GM19467 (cell line): ENCODE measurements around the gene MCC.

Source experiments
- ATAC-seq: cut with Tn5 transposase; IDR thresholded peaks from one replicate; pipeline ENCODE4 v1.9.1; 2021; ENCODE audit warnings: mild to moderate bottlenecking, moderate library complexity; ENCODE audit not compliant: unreplicated experiment

The MCC gene

DNA sequence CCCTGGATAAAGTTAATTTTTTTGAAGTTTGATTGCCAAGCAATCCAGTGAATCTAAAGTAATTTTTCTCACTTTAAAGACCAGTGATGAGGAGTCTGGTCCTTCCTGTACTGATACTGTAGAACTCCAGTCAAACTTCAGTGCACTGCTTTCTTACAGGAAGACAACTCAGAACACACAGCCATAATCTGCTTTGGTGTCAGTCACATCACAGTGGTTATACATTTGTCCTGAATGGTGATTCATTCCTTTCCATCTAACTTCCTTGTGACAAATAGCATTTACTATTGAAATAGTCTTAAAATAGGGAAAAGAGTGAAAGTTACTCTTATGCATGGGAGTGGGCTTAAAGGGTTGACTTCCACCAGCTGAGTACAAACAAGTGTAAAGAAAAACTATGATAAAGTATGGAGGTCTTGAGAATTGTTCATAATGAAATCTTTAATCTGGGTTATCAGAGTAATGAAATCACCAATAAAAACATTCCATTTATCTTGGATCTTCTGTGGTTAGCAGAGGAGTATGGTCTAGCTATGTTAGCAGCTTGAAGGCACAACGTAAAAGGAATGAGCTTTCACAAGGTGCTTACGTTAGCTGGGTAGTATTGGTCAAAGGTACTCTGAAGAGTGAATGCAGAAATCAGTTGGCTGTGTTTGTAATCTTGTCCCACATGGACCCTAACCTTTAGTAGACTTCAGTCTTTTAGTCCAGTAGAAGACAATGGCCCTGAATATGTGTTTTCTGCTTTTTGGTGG is 470.2 kb downstream of the MCC start:
- no peak for ATAC-seq

DNA sequence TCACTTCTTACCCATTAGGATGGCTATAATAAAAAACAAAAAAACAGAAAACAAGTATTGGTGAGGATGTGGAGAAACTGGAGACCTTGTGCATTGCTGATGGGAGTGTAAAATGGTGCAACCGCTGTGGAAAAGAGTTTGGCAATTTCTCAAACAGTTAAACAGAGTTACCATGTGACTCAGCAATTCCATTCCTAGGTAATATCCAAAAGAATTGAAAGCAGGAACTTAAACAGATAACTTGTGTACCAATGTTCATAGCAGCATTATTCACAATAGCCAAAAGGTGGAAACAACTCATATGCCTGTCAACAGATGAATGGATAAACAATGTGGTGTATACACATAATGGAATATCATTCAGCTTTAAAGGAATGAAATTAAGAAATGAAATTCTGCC is 482.8 kb downstream of the MCC start:
- ATAC-seq: no peak

DNA sequence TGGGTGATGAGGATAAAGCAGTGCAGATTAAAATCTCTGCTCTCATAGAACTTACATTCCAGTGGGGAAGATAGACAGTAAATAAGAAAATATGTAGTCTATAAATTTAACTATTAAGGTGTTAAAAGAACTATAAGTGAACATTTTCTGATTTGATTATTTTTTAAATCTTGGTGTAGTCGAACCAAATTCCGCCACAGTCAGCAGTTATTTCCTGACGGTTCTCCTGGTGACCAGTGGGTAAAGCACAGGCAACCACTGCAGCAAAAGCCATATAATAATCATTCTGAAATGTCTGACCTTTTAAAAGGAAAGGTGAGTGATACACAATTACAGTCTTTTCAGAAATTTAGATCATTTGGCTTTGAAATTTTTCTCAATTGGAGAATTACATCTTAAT is 484.5 kb downstream of the MCC start:
- no peak for ATAC-seq

DNA sequence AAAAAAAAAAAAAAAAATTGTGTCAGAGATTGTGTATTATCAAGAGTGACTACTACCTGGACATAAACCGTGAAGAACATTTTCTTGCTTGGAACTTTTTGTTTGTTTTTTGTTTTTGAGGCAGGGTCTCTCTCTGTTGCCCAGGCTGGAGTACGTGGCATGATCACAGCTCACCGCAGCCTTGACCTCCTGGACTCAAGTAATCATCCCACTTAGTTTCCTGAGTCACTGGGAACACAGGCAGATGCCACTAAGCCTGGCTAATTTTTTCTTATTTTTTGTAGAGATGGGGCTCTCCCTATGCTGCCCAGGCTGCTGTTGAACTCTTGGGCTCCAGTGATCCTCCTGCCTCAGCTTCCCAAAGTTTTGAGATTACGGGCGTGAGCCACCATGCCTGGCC is 485.8 kb downstream of the MCC start:
- no peak for ATAC-seq

DNA sequence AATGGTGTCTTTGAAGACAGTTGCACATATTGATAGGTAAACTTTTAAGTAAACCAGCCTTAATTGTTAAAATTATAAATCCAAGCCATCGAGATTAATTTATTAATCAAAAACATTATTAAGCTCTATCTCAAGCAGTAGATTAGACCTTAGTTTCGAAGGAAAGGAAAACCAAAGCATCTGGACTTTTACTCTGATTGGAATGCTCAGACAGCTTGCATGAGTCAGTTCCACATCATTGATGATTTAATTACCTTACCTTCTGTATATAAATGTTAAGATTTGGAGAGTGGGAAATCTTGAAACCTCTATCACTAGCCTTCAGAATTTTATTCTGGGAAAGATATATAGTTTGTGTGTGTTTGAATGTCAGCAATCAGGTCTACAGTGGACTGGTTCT is 487.8 kb downstream of the MCC start:
- no peak for ATAC-seq

DNA sequence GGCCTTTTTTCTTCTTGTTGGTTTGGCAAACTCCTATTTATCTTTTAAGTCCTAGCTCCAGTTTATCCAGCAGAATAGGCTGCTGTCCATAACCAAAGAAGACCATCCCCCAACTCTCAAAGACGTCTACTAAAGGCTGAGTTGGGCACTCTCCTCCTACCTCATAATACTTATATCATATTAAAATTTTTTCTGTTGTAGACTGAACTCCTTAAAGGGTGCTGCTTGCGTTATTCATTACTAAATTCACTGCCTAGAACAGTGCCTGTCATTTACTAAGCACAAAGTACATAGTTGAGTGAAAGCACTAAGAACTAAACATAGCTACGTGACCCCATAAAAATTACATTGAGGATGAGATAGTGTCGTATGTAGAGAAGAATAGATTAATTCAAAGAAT is 490.0 kb downstream of the MCC start:
- no peak for ATAC-seq

DNA sequence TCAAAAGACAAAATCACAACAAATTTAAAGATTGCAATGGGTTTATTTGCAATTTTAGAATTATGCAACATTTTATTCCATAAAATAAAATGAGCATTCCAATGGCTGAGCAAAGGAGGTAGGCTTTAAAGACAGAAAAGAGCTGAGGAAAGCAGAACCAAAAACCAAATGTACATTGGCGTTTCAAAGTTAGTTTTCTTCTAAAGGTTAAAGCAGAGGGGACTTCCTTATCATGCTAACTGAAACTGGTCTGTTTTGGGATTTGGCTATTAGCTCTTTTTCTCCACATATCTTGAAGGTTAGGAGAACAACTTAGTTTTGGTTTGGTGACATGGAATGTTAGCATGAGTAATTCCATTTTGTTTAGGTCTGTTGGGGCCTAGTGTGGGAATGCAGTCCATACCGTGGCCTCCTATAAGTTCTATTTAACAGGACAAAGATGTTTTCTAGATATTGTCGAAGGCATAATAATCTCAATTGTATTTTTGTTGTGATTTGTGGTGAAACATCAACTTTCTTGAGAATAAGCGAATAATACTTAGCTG is 491.4 kb downstream of the MCC start:
- ATAC-seq: no peak

DNA sequence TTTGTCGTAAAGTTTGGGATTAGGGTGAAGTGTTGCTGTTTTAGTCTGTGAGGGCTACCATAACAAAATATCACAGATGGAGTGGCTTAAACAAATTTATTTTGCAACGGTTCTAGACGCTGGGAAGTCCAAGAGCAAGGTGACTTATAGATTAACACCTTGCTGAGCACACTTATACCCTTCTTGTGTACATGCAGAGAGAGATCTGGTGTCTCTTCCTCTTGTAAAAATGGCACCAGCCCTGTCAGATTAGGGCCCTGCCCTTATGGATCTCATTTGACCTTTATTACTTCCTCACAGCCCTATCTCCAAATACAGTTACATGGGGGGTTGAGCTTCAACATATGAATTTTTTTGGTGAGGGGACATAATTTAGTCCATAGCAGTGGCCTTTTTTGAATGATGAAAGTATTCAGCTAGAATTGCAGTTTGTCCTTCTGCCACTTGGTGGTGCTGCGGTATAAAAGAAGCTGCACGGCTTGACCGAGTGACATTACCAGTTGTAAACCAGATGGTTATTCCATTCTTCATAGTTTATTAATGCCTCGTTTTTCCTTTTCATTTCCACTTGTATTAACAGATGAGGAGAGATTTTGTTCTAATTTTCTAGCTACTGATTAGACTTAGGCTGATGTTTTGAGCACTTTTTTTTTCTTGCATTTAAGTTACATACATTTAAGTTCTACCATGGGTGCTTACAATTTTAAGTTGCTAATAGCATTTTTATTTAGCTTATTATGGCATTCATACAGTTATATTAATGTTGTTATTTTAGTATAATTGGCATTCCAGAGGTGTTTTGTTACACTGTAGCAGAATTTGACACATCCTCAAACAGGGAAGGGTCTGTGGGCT is 492.3 kb downstream of the MCC start:
- ATAC-seq: no peak

DNA sequence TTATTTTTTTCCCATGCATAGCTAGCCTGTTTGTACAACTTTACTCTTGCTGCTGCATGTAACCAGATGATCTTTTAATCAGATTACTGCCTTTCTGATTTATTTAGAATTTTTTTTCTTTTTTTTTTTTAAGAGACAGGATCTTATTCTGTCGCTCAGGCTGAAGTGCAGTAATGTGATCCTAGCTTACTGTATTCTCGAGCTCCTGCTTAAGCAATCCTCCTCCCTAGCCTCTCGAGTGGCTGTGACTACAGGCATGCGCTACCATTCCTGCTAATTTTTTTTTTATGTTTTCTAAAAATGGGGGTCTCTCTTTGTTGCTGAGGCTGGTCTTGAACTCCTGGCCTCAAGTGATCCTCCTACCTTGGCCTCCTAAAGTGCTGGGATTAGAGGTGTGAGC is 502.0 kb downstream of the MCC start:
- ATAC-seq: no peak

DNA sequence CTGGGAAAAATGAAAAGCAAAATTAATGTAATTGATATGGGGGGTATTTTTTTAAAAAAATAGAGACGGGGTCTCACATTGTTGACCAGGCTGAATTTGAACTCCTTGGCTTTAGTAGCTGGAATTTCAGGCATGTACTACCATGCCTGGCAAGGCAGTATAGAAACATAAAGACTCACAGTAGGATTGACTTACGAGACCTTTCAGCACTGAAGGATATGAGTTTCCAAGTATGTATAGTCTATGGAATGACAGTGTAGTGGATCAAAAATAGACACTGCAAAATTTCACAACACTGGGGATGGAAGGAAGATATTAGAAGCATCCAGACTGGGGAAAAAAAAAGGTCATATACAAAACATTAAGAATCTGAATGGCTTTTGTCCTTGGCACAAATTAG is 504.9 kb downstream of the MCC start:
- no peak for ATAC-seq

DNA sequence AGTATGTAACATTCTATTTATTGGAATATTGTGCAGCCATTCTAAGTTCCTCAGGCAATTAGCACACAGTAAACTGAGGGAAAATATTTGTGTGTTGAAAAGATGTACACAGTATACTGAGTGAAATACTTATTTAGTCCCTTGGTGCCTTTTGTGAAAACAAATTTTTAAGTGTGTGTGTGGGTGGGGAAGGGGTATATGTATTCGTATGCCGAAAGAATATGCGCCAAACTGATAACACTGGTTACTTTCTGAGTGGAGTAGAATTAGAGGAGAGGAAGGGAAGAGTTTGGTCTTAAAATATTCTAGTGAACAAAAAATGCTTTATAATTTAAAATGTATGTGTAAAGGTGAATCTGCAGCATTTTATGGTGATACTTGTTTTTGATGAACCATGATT is 508.5 kb downstream of the MCC start:
- no peak for ATAC-seq

DNA sequence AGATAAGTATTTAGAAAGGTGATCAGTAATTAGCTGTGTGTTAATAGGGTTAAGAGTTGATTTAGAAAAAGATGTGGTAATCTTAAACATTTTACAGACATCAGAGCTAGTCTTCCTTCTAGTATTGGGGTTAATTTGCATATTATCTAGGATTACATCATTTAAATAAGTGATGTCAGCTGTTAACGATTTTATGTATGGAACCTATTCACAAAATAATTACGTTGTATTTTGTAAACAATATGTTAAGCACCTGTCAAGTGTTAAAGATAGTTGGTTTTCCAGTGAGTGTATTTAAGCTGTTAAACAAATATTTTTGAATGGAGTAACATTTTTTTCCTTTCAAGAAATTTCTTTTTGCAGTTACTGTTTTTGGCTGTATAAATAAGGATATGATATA is 509.4 kb downstream of the MCC start:
- ATAC-seq: no peak

DNA sequence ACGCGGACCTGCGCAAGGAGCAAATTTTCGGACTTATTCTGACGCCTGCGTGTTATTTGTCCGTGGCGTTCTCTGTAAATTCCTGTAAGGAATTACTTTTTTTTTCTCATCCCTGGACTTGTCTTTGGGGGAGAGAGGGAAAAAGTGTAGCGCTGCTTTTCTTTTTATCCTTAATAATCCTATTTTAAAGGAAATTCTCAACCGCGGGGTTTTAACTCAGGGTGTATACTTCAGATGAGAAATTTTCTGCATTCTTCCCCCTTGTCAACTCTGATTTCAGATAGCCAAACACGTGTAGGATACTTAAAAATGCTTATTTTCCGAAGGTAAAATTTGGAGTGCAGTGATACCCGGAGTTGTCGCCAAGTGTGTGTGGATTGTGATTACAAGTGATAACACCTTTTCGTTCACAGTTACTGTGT is 510.8 kb downstream of the MCC start:
- no peak for ATAC-seq

DNA sequence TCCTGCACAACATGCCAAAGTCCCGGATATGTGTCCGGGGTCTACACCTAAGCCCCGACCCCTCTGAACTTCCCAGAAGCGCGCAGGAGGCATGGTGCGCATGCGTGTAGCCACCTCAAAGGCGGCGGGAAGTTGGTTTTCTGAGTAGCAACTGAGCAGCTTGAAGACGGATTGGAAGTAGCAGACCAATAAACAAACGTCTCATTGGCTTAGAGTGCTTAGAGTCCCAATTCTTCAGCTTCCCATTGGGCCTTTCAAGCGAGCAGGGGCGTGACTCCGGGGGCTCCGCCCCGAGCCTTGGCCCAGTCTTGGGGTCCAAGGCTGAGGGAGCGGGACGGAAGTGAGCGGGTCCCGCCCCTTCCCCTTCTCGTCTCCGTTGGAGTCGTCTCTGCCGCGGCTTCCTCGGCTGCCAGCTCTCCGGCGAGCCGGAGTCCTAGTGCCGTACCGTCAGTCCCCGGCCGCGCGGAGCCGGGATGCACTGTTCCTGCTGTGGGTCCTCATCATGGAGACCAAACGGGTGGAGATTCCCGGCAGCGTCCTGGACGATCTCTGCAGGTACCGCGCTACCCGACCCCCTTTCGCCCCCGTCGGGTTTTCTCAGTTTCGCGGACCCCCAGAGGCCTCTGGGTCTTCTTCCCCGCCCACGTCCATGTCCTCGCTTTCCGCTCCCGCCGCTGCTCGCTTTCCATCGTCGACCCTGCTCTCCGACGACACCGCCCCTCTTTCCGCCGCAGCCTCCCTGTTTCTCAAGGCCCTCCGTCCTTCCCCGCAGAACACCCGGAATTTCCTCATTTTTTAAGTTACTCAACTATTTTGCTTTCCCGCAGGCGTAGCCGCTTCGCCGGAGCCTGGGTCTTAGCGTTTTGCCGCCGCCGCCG is 511.6 kb downstream of the MCC start, which contains the start of gene DCP2:
Gene DCP2 (plus strand): TSS at position 367 of the 878 bp plus-strand sequence. CDS start 136 bp downstream, at position 503.
- ATAC-seq: peak; percentile 97

DNA sequence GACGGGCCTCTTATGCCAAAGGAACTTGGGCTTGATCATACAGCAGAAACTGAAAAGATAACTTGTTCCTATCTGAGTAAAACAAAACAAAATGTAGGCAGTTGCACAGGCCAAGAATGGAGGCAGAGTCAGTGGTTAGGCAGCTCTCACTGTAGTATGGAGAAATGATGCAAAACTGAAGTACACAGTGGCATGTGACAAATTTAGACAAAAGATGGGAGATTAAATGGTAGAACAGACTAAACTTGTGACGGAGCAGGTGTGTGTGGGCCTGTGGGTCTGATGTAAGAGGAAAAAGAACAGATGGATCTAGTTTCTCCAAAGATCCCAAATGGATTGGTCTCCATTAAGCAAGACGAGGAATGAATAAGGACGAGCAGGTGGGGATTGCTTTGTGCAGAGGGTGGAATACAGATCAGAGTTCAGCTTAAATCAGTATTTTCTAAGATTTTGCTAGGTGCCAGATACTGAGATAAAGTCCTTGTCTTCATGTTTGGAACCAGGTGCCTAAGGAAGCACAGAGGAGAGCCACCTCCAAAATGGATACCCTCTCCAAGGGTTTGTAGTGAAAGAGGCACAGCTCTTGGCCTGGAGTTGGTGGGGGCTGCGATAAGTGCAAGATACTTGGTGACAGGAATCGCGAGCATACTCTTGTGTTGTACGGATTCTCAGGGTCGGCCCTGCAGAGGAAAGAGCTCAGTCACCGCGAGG is 512.4 kb downstream of the MCC start:
- ATAC-seq: peak; percentile 9

DNA sequence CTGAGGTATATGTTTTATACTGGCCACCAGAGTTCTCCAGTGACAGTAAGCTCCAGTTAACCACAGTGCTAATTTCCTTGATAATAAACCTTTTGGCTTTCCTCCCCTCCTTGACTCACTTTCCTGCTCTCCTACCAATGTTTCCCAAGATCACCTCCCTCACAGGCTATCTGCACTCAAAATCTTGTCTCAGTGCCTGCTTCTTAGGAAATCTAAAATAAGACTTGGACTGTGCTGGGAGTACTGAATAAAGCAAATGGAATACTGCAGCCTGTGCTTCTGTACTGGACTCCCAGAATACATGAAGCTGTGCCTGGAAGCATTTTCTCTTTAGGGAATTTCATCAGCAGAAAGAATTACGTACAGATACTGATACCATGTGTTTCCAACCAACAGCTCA is 513.4 kb downstream of the MCC start:
- no peak for ATAC-seq

DNA sequence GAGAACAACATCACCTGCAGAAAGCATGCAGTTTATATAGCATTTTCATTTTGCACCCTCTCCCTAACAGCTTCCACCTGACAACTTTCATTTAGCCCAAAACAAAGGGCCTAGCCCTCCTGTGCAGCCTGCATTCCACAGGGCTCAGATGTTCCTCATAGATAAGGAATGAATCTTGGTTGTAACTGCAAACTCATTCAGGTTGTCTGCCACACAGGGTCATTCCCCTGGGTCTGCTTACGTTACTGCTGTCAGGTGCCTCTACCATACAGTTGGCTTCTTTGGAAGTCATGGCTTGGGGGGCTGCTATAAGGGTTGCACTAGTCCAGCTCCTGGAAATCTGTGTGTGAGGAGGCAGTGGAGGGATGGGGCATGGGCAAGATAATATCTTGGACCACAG is 514.3 kb downstream of the MCC start:
- no peak for ATAC-seq

DNA sequence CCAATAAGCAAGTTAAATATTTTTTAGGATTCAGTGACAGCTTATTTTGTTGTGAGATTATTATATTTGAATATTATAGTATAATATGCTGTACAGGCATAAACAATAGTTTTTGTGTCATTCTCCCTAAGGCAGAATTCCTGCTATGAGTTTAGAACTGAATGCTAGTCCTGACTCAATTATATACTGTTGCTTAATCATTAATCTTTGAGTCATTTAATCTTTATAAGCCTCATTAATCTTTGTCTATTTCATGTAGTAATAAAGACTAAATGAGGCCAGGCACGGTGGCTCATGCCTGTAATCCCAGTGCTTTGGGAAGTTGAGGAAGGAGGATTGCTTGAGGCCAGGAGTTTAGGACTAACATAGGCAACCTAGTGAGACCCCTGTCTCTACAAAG is 515.2 kb downstream of the MCC start:
- no peak for ATAC-seq
